ENCODE measurements around the gene XCL2. TPM values are rescaled to one million over a fixed set of nuclear protein-coding genes. Genes with fewer than 3 reads are reported as not detected.

Gene XCL2
- polyA plus RNA-seq, 2 of the 4 experiments (the other 2 are of a cell fraction), result not detected

DNA sequence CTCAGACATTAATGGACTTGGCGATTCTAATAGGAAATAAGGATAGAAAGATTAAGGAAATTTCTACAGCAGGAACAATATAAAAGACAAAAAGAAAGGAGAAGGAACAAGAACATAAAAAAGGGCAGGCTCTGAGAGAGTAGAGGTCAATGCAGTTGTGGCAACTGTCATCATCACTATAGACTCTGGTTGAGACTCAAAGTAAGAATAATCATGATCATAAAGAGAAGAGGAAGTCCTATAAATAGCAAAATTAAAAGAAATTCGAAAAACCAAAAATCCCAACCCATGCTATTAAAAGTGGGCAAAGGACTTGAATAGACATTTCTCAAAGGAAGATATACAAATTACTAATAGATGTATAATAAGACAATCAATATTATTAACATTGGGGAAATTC is 18.2 kb upstream of the XCL2 start:
- DNase-seq (ENCODE audit: low read depth in 1 of 2, low spot score in 1 of 2) (no peak), ATAC-seq (no peak), FAIRE-seq (no peak)
- WGBS (ENCODE audit: missing lambda C conversion rate), result 11% methylated on average over 2 of the region's 2 CpGs
- H3K4me1 ChIP-seq, result peaks cover 10% of the 10 kb centered on the region
- no peaks in the 10 kb centered on the region; the same call in 2 of the 3 replicates for H3K9me3 ChIP-seq
- POLR2A ChIA-PET, result no interaction called here
- no peak overlapping the region for H3K27ac ChIP-seq
- TF ChIP-seq MYC (IDR thresholded peaks at IDR 0.05; ENCODE audit: borderline replicate concordance, low read length) (no peak), FOXS1 (CRISPR knock-in tag; IDR thresholded peaks at IDR 0.05) (no peak), KDM5A (IDR thresholded peaks at IDR 0.05) (no peak)
- H3K4me3 ChIP-seq, result no peak overlapping the region
- CTCF ChIA-PET, result no interaction called here
- no peak overlapping the region for H3K4me2 ChIP-seq

DNA sequence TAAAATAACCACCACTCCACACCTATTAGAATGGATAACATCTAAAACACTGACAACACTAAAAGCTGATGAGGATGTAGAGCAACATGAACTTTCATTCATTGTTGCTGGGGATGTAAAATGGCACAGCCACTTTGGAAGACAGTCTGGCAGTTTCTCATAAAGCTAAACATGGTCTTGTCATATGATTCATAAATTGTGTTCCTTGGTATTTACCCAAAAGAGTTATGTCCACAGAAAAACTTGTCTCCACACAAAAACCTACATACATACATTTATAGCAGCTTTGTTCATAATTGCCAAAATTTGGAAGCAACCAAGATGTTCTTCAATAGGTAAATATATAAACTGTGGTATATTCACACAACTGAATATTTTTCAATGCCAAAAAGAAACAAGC is 16.6 kb upstream of the XCL2 start:
- H3K9me3 ChIP-seq, result no peaks in the 10 kb centered on the region
- no peak overlapping the region for H3K4me2 ChIP-seq
- ATAC-seq (no peak), FAIRE-seq (no peak), DNase-seq (ENCODE audit: low read depth in 1 of 2, low spot score in 1 of 2) (no peak)
- H3K4me1 ChIP-seq, result peaks cover 15% of the 10 kb centered on the region
- CTCF ChIA-PET, result no interaction called here
- POLR2A ChIA-PET, result no interaction called here
- H3K4me3 ChIP-seq, result no peak overlapping the region
- no peak for TF ChIP-seq FOXS1 (CRISPR knock-in tag; IDR thresholded peaks at IDR 0.05)
- TF ChIP-seq, protein P1, sequence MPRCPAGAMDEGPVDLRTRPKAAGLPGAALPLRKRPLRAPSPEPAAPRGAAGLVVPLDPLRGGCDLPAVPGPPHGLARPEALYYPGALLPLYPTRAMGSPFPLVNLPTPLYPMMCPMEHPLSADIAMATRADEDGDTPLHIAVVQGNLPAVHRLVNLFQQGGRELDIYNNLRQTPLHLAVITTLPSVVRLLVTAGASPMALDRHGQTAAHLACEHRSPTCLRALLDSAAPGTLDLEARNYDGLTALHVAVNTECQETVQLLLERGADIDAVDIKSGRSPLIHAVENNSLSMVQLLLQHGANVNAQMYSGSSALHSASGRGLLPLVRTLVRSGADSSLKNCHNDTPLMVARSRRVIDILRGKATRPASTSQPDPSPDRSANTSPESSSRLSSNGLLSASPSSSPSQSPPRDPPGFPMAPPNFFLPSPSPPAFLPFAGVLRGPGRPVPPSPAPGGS (IDR thresholded peaks at IDR 0.05), result no peak
- no peak for TF ChIP-seq HOXB5 (CRISPR knock-in tag; IDR thresholded peaks at IDR 0.05)
- no peak for TF ChIP-seq FOSB (CRISPR knock-in tag; IDR thresholded peaks at IDR 0.05)
- no peak for TF ChIP-seq ZC3H11A (IDR thresholded peaks at IDR 0.05)
- TF ChIP-seq SREBF2 (IDR thresholded peaks at IDR 0.05), result no peak
- no peak for TF ChIP-seq ESRRA (IDR thresholded peaks at IDR 0.05; ENCODE audit: borderline replicate concordance, low read length)
- TF ChIP-seq, protein P2, sequence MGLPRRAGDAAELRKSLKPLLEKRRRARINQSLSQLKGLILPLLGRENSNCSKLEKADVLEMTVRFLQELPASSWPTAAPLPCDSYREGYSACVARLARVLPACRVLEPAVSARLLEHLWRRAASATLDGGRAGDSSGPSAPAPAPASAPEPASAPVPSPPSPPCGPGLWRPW (IDR thresholded peaks at IDR 0.05), result no peak
- H3K27ac ChIP-seq, result no peak overlapping the region

DNA sequence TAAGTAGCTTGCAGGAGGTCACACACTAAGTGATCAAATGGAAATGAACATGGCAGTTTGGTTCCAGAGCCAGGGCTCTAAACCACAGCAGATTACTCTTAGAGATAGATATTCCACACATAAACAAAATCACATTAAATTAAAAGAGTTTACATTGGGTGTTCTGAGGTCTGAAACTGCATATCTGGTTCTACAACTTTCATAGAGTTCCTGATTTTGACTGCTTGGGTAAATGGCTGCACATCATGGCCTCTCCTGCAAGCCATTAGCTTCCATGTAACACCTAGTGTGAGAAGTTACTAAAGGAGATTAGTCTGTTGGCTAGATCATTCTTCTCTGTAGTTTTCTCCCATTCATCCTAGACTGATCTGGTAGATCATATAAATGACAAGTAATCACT is 12.8 kb upstream of the XCL2 start:
- POLR2A ChIA-PET, result no interaction called here
- Histone ChIP-seq H3K4me3 (no peak overlapping the region), H3K4me1 (peaks cover 31% of the 10 kb centered on the region), H3K27ac (0 out of 6 replicates have a peak overlapping the region, but pooled peaks have one; percentile 14 to 15), H3K9me3 (no peaks in the 10 kb centered on the region), H3K4me2 (peak overlapping the region; percentile 55; the same call in 2 of the 3 replicates)
- DNase-seq (ENCODE audit: low read depth in 1 of 2, low spot score in 1 of 2) (no peak), ATAC-seq (no peak), FAIRE-seq (no peak)
- CTCF ChIA-PET, result no interaction called here
- TF ChIP-seq GATA3 (IDR thresholded peaks at IDR 0.05; ENCODE audit: borderline replicate concordance) (no peak), FOXS1 (CRISPR knock-in tag; IDR thresholded peaks at IDR 0.05) (no peak), JUNB (IDR thresholded peaks at IDR 0.05) (no peak), FOSL2 (IDR thresholded peaks at IDR 0.05) (no peak), FOSL2 (CRISPR knock-in tag; IDR thresholded peaks at IDR 0.05) (no peak), SREBF2 (IDR thresholded peaks at IDR 0.05) (no peak), MAFK (IDR thresholded peaks at IDR 0.05; ENCODE audit: partially characterized antibody) (no peak), CHD4 (IDR thresholded peaks at IDR 0.05; ENCODE audit: borderline replicate concordance) (no peak), EHMT2 (IDR thresholded peaks at IDR 0.05; ENCODE audit: low read depth) (no peak), KDM5A (IDR thresholded peaks at IDR 0.05) (no peak)
- TF ChIP-seq, protein P3, sequence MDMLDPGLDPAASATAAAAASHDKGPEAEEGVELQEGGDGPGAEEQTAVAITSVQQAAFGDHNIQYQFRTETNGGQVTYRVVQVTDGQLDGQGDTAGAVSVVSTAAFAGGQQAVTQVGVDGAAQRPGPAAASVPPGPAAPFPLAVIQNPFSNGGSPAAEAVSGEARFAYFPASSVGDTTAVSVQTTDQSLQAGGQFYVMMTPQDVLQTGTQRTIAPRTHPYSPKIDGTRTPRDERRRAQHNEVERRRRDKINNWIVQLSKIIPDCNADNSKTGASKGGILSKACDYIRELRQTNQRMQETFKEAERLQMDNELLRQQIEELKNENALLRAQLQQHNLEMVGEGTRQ (IDR thresholded peaks at IDR 0.05), result no peak

DNA sequence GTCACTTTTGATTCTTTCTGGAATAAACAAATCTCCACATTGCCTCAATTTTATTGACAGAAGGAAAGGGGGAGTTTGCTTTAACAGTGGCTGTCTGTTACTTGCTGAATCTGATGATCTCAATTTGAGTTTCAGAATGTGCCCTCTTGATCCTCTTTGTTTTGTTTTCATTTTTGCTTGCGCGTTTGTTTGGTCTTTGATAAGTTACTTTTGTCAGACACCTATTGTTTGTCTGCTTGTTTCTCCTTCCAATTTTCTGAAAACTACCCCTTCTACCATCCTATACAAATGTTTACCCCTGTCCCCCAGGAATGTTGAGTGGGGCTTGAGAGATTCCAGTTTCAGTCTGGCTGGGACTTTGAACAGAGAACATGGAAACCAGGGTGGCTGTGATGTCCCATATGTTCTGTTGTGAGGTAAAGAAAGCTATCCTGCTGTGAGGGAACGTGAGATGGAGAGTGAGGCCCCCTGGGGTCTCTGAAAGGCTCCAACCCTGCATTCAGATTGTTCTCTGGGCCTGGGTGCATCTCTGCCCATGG is 11.8 kb upstream of the XCL2 start:
- 28% methylated on average over 3 of the region's 3 CpGs for WGBS (ENCODE audit: missing lambda C conversion rate)
- Histone ChIP-seq H3K4me1 (peaks cover 41% of the 10 kb centered on the region), H3K4me3 (no peak overlapping the region), H3K4me2 (peak overlapping the region; percentile 48), H3K27ac (peak overlapping the region; percentile 5 to 8; a peak in 1 of 6 replicates), H3K9me3 (no peaks in the 10 kb centered on the region)
- ChIA-PET CTCF (interaction anchor here (1.2 to 1.5 kb wide), 2 partner anchors 10 to 114 kb away, joined by 3 read pairs; no protein-coding TSS in a partner anchor), POLR2A (no interaction called here)
- TF ChIP-seq MYC (IDR thresholded peaks at IDR 0.05; ENCODE audit: borderline replicate concordance, low read length) (no peak), TFCP2L1 (CRISPR knock-in tag; IDR thresholded peaks at IDR 0.05) (no peak), SMC3 (IDR thresholded peaks at IDR 0.05) (no peak), KDM5A (IDR thresholded peaks at IDR 0.05) (no peak)
- DNase-seq (ENCODE audit: low read depth in 1 of 2, low spot score in 1 of 2) (no peak), FAIRE-seq (no peak), ATAC-seq (no peak)

Data from A549 (cell line).